DLD1 (cell line): ENCODE data around the gene PTPN13.

Source experiments
- in situ Hi-C: cut with HindIII; loops from 2 replicates; pipeline ENCODE4 v1.10.0; 2017; ENCODE audit warnings: low sequenced_read_pairs

Gene PTPN13

GRCh38 chr4:86853209-86853608, 259.1 kb downstream of the PTPN13 start:
- in situ Hi-C loops, result no loop called here

- in situ Hi-C loops, result no loop called here
Observed at GRCh38 chr4:86855572-86855971, 261.5 kb downstream of the PTPN13 start.

DNA sequence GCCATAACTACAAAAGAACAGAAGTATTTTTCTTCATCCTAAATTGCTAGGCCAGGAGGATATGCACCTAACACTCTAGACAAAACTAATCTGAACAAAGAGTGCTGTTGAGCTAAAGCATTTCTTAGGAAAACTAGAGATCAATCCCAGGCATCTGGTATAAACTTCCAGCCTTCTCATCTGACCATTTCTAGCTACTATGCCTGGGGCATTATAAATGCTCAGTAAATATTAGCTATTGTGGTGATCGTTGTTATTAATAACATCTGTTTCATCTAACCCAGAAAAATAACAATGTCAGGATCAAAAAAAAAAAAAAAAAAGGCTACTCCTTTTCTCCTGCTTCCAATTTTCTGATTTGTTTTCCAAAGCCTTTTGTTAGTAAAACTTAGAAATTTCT, 262.8 kb downstream of the PTPN13 start:
- in situ Hi-C loops, result no loop called here

DNA sequence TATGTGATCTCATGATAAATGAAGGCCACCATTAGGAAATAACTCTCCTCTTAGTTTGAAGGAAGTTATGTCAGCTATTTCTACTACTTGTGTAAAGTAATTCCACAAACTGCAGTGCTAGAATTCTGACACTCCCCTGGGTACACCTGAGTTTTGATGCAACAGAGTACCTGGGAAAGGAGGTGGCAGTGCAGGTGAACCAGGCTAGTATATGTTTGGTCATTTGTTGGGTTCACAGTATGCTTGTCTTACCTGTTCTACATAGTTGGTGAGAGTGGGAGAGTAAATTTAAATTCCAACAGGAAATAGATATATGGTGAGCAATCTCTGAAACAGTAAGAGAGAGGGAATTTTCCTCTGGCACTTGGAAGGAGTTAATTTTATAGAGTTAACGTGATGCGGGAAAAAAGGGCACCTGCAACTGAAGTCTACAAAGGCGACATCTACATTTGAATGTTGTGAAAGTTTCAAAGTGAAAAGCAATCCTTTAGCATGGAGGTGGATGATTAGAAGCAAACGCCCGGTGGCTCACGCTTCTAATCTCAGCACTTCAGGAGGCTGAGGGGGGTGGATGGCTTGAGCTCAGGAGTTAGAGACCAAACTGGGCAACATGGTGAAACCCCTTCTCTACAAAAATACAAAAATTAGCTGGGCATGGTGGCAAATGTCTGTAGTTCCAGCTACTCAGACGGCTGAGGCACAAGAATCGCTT, 263.4 kb downstream of the PTPN13 start:
- in situ Hi-C loops, result no loop called here
